ENCODE measurements around the gene ZDHHC16.

ZDHHC16 gene

DNA sequence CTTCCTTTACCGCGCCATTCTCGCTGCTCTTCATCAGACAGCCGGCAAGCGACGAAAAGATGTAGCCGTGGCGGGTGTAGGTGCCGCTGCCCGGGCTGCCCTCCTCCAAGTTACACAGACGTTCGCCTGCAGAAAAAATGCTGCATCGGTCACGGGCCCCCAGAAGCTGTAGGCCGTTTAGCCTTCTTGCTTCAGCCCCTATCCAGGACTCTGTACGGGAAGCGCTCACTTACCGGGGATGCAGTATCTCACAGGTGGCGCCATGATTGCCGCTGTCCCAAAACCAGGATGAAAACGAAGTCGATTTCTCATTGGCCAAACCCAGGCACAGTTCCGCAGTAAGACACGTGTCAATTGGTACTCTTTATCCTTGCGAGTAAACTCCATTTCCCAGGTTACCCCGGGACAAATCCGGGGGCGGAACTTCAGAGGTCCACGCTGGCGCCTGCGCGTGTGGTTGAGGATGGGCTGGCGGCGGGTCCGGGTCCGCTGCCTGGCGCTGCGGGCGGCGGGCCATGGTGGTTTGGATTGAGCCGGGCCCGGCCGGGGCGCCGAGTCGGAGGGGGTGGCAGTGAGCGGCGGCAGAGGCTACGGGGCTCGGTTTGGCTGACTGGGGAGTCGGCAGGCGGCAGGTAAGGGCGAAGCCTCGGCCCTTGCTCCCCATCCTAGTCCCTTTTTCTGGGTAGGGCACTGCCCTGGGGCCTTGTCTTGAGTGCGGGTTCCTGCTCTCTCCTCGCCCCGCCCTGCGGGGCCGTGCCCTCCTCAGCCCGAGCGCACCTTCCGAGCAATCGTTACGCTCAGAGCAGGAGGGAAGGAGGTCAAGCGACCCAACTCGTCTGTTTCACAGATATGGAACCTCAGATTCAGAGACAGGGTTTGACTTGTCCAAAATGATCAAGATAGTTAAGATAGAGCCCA lies at the start of gene ZDHHC16, which contains the start of gene EXOSC1 (continued):
- TF ChIP-seq ZEB2 (tag by site-specific recombination; IDR thresholded peaks at IDR 0.05) = peak; percentile 68; the same call in 1 of the 2 replicates
- TF ChIP-seq ZNF248 (tag by site-specific recombination; IDR thresholded peaks at IDR 0.05) = no peak
- TF ChIP-seq ZNF324 (tag by site-specific recombination; IDR thresholded peaks at IDR 0.05) = peak; percentile 54; the same call in 1 of the 2 replicates
- TF ChIP-seq ZFHX2 (tag by site-specific recombination; conservative IDR thresholded peaks at IDR 0.05) = peak; percentile 85
- peak; percentile 87 for TF ChIP-seq SP3 (tag by site-specific recombination; IDR thresholded peaks at IDR 0.05)
- no peak for TF ChIP-seq SALL2 (tag by site-specific recombination; IDR thresholded peaks at IDR 0.05; ENCODE audit: borderline replicate concordance)
- TF ChIP-seq, protein P1, sequence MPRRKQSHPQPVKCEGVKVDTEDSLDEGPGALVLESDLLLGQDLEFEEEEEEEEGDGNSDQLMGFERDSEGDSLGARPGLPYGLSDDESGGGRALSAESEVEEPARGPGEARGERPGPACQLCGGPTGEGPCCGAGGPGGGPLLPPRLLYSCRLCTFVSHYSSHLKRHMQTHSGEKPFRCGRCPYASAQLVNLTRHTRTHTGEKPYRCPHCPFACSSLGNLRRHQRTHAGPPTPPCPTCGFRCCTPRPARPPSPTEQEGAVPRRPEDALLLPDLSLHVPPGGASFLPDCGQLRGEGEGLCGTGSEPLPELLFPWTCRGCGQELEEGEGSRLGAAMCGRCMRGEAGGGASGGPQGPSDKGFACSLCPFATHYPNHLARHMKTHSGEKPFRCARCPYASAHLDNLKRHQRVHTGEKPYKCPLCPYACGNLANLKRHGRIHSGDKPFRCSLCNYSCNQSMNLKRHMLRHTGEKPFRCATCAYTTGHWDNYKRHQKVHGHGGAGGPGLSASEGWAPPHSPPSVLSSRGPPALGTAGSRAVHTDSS (tag by site-specific recombination; IDR thresholded peaks at IDR 0.05) = 0 out of 2 replicates have a peak, but pooled peaks have one; percentile 6
- peak; percentile 76; the same call in 1 of the 2 replicates for TF ChIP-seq HIC1 (tag by site-specific recombination; IDR thresholded peaks at IDR 0.05)
- peak; percentile 51 for TF ChIP-seq KLF1 (tag by site-specific recombination; IDR thresholded peaks at IDR 0.05)
- TF ChIP-seq, protein P2, sequence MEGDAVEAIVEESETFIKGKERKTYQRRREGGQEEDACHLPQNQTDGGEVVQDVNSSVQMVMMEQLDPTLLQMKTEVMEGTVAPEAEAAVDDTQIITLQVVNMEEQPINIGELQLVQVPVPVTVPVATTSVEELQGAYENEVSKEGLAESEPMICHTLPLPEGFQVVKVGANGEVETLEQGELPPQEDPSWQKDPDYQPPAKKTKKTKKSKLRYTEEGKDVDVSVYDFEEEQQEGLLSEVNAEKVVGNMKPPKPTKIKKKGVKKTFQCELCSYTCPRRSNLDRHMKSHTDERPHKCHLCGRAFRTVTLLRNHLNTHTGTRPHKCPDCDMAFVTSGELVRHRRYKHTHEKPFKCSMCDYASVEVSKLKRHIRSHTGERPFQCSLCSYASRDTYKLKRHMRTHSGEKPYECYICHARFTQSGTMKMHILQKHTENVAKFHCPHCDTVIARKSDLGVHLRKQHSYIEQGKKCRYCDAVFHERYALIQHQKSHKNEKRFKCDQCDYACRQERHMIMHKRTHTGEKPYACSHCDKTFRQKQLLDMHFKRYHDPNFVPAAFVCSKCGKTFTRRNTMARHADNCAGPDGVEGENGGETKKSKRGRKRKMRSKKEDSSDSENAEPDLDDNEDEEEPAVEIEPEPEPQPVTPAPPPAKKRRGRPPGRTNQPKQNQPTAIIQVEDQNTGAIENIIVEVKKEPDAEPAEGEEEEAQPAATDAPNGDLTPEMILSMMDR (tag by site-specific recombination; IDR thresholded peaks at IDR 0.05) = peak; percentile 49; the same call in 1 of the 2 replicates
- TF ChIP-seq ZNF561 (tag by site-specific recombination; IDR thresholded peaks at IDR 0.05; ENCODE audit: borderline replicate concordance) = peak; percentile 93
- TF ChIP-seq ZNF621 (tag by site-specific recombination; IDR thresholded peaks at IDR 0.05) = no peak
- TF ChIP-seq KLF10 (tag by site-specific recombination; IDR thresholded peaks at IDR 0.05) = peak; percentile 57; the same call in 1 of the 2 replicates
- peak; percentile 84 for TF ChIP-seq MZF1 (tag by site-specific recombination; IDR thresholded peaks at IDR 0.05; ENCODE audit: borderline replicate concordance)
- no peak for TF ChIP-seq ZNF791 (tag by site-specific recombination; IDR thresholded peaks at IDR 0.05)
- peak; percentile 98 for TF ChIP-seq ZNF335 (tag by site-specific recombination; conservative IDR thresholded peaks at IDR 0.05)
- 0 out of 2 replicates have a peak, but pooled peaks have one; percentile 15 for TF ChIP-seq ZNF2 (tag by site-specific recombination; IDR thresholded peaks at IDR 0.05)
- no peak for TF ChIP-seq ZNF23 (tag by site-specific recombination; IDR thresholded peaks at IDR 0.05; ENCODE audit: borderline replicate concordance)
- TF ChIP-seq TRIM28 (IDR thresholded peaks at IDR 0.05; ENCODE audit: borderline replicate concordance, low read length) = 0 out of 2 replicates have a peak, but pooled peaks have one; percentile 8
- peak; percentile 70; the same call in 1 of the 2 replicates for TF ChIP-seq ZNF580 (tag by site-specific recombination; IDR thresholded peaks at IDR 0.05)
- TF ChIP-seq KLF9 (tag by site-specific recombination; IDR thresholded peaks at IDR 0.05; ENCODE audit: low read depth) = peak; percentile 54; the same call in 1 of the 2 replicates
- TF ChIP-seq SCRT2 (tag by site-specific recombination; IDR thresholded peaks at IDR 0.05) = peak; percentile 96
- peak; percentile 97 for TF ChIP-seq ZBTB8A (tag by site-specific recombination; IDR thresholded peaks at IDR 0.05)
- TF ChIP-seq ZNF558 (tag by site-specific recombination; IDR thresholded peaks at IDR 0.05) = no peak
- TF ChIP-seq ZNF341 (tag by site-specific recombination; IDR thresholded peaks at IDR 0.05; ENCODE audit: low read depth) = 0 out of 2 replicates have a peak, but pooled peaks have one; percentile 41
- no peak for TF ChIP-seq ZNF239 (tag by site-specific recombination; IDR thresholded peaks at IDR 0.05)
- TF ChIP-seq ZBTB11 (tag by site-specific recombination; conservative IDR thresholded peaks at IDR 0.05; ENCODE audit: low read depth) = peak; percentile 48
- TF ChIP-seq GLIS1 (tag by site-specific recombination; IDR thresholded peaks at IDR 0.05) = peak; percentile 30; the same call in 1 of the 2 replicates
